ENCODE data around the gene COL4A2.

The COL4A2 gene

GRCh38 chr13:110329798-110330461 is 22.8 kb downstream of the COL4A2 start:
- Mint-ChIP-seq H3K27ac (no peak overlapping the region), H3K4me3 (no peak overlapping the region)

DNA sequence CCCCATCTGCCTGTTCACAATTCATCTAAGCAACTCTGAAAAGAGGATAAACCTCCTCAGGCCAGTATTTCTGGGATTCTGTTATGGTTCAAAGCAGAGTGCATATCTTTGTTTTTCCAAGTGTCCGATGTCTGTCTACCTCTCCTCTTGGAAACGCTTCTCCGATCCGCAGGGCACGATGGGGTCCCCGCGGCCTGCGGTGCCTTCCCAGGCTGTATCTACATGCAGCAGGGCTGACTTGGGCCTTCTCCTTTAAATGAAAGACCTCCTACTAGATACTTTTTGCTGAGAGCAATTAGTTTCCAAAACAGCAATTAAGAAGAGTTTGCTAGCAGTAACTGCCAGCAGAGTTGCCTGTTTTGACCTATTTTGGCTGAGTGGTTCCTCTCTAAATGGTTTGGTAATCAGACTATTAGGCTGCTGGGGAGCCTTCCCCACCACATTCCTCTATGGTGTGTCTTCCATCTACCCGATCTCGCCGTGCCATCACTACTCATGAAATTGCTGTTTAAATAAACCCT is 23.5 kb downstream of the COL4A2 start:
- ATAC-seq: no peak
- Mint-ChIP-seq H3K9me3 (no peaks in the 10 kb centered on the region), H3K4me1 (no peaks in the 10 kb centered on the region), H3K4me3 (no peak overlapping the region), H3K27ac (peak overlapping the region in 1 of 2 donors; percentile 22), H3K27me3 (peaks cover 77% of the 10 kb centered on the region)
- no peak for DNase-seq

More at GRCh38 chr13:110329798-110330461, 22.8 kb downstream of the COL4A2 start:
- no peak for DNase-seq
- H3K27me3 Mint-ChIP-seq: peaks cover 77% of the 10 kb centered on the region
- no peak for ATAC-seq
- H3K4me1 Mint-ChIP-seq: no peaks in the 10 kb centered on the region
- no peaks in the 10 kb centered on the region for H3K9me3 Mint-ChIP-seq

GRCh38 chr13:110331362-110331761 is 24.3 kb downstream of the COL4A2 start:
- ATAC-seq: no peak
- H3K27me3 Mint-ChIP-seq: peaks cover 77% of the 10 kb centered on the region
- H3K4me1 Mint-ChIP-seq: no peaks in the 10 kb centered on the region
- no peak for DNase-seq
- H3K9me3 Mint-ChIP-seq: no peaks in the 10 kb centered on the region
- H3K4me3 Mint-ChIP-seq: no peak overlapping the region
- H3K27ac Mint-ChIP-seq: no peak overlapping the region

GRCh38 chr13:110332750-110333149 is 25.7 kb downstream of the COL4A2 start:
- H3K9me3 Mint-ChIP-seq: no peaks in the 10 kb centered on the region
- H3K4me1 Mint-ChIP-seq: no peaks in the 10 kb centered on the region
- H3K27ac Mint-ChIP-seq: no peak overlapping the region
- H3K27me3 Mint-ChIP-seq: peaks cover 64% of the 10 kb centered on the region
- DNase-seq (no peak), ATAC-seq (no peak)
- H3K4me3 Mint-ChIP-seq: no peak overlapping the region

DNA sequence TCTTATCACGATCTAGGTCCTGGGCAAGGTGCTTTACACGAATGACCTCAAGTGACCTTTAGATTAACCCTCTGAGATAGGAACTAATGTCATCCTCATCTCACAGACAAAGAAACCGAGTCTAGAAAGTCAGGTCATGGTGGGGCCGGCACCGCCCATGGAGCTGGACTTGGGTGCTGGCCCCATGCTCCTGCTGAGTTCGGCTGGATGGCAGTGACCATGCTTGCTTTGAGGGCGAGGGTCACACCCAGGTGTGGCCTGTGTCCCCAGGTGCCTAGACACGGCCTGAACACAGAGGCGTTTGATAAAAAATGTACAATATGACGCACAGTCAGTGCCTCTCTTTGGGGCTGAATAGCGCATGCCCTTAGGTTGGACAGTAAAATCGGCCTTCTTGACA is 26.8 kb downstream of the COL4A2 start:
- DNase-seq (no peak), ATAC-seq (no peak)
- no peak overlapping the region for H3K4me3 Mint-ChIP-seq
- H3K27me3 Mint-ChIP-seq: peaks cover 56% of the 10 kb centered on the region
- no peaks in the 10 kb centered on the region for H3K9me3 Mint-ChIP-seq
- H3K27ac Mint-ChIP-seq: no peak overlapping the region
- H3K4me1 Mint-ChIP-seq: peaks cover 2% of the 10 kb centered on the region

- no peak for DNase-seq
- H3K4me1 Mint-ChIP-seq: peaks cover 5% of the 10 kb centered on the region
Observed at GRCh38 chr13:110334256-110334655, 27.2 kb downstream of the COL4A2 start.

DNA sequence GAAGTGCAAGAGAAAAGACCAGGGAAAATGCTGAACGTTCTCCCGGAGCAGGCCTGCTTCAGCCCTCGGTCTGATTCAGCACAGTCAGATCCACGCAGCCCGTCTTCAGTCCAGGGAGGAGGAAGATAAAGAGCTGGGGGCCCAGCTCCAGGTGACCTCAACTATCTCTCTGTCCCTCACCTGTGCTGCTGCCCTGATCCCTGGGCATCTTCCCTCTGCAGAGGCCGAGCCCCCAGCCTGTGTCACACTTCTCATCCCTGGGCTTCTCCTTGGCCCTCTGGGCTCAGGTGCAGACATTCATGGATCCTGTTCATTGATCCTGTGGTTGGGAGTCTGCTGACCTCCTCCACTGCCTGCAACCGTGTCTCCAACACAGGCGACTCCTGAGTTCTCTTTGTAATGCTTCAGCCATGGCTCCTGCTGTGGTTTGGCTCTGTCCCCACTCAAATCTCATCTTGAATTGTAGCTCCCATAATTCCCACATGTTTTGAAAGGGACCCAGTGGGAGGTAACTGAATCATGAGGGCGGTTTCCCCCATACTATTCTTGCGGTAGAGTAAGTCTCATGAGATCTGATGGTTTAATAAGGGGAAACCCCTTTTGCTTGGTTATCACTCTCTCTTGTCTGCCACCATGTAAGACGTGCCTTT is 27.9 kb downstream of the COL4A2 start:
- Mint-ChIP-seq H3K27ac (peak overlapping the region in 1 of 2 donors; percentile 57), H3K4me1 (peaks cover 11% of the 10 kb centered on the region), H3K9me3 (no peaks in the 10 kb centered on the region), H3K4me3 (no peak overlapping the region), H3K27me3 (peaks cover 47% of the 10 kb centered on the region)
- DNase-seq (no peak), ATAC-seq (no peak)

More at GRCh38 chr13:110334256-110334655, 27.2 kb downstream of the COL4A2 start:
- Mint-ChIP-seq H3K9me3 (no peaks in the 10 kb centered on the region), H3K27ac (peak overlapping the region in 1 of 2 donors; percentile 57), H3K27me3 (peaks cover 52% of the 10 kb centered on the region), H3K4me3 (no peak overlapping the region)
- ATAC-seq: no peak

DNA sequence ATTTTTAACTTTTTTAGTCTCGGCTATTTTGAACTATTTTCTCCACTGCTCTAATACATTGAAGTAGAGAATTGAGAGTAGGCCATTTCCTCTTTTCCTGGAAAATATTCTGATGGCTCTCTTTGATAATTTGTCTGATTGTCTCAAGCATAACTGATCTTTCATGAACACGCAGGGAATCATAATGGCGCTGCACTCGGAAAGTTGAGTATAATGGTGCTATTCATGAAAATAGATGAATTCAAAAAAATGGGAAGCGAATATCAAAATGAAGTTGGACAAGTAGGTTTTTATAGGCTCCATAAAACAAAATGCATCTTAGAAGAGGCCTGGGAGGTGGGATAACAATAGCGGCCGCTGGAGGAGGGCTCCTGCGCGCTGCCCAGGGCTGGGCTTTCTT is 29.0 kb downstream of the COL4A2 start:
- Mint-ChIP-seq H3K4me3 (no peak overlapping the region), H3K9me3 (no peaks in the 10 kb centered on the region), H3K27ac (no peak overlapping the region), H3K4me1 (peaks cover 22% of the 10 kb centered on the region), H3K27me3 (peaks cover 47% of the 10 kb centered on the region)
- ATAC-seq (no peak), DNase-seq (no peak)

DNA sequence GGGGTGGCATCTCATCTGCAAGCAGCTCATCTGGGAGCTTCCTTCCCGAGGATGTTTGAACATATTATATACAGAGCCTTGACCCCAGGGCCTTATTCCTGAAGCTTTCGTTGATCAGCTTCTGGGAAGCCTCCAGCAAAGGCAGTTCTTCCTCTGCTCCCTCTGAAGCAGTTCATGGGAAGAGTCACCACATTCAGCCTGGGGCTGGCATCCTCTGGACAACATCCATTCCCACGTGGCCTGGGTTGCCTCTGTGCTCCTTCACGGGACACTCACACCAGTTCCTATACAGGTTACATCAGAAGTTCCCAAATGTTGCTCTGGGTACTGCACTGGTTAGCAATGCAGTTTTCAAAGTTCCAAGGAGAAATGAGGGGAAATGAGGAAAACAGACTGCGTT is 29.6 kb downstream of the COL4A2 start:
- no peaks in the 10 kb centered on the region for H3K9me3 Mint-ChIP-seq
- H3K4me1 Mint-ChIP-seq: peaks cover 28% of the 10 kb centered on the region
- peaks cover 47% of the 10 kb centered on the region for H3K27me3 Mint-ChIP-seq
- no peak for ATAC-seq
- H3K4me3 Mint-ChIP-seq: no peak overlapping the region
- no peak overlapping the region for H3K27ac Mint-ChIP-seq
- DNase-seq: no peak

- Mint-ChIP-seq H3K4me1 (peaks cover 31% of the 10 kb centered on the region), H3K27me3 (peaks cover 46% of the 10 kb centered on the region), H3K9me3 (no peaks in the 10 kb centered on the region), H3K27ac (no peak overlapping the region), H3K4me3 (no peak overlapping the region)
- no peak for DNase-seq
- ATAC-seq: no peak
Observed at GRCh38 chr13:110337247-110337646, 30.2 kb downstream of the COL4A2 start.

- no peaks in the 10 kb centered on the region for H3K9me3 Mint-ChIP-seq
- no peak overlapping the region for H3K4me3 Mint-ChIP-seq
- H3K4me1 Mint-ChIP-seq: peaks cover 31% of the 10 kb centered on the region
- ATAC-seq (no peak), DNase-seq (no peak)
- no peak overlapping the region for H3K27ac Mint-ChIP-seq
- H3K27me3 Mint-ChIP-seq: peaks cover 55% of the 10 kb centered on the region
Observed at GRCh38 chr13:110338441-110339101, 31.5 kb downstream of the COL4A2 start.

GRCh38 chr13:110339263-110339662 is 32.2 kb downstream of the COL4A2 start:
- no peaks in the 10 kb centered on the region for H3K9me3 Mint-ChIP-seq
- H3K27ac Mint-ChIP-seq: no peak overlapping the region
- H3K4me1 Mint-ChIP-seq: peaks cover 31% of the 10 kb centered on the region
- DNase-seq: no peak
- no peak for ATAC-seq
- peaks cover 53% of the 10 kb centered on the region for H3K27me3 Mint-ChIP-seq
- H3K4me3 Mint-ChIP-seq: no peak overlapping the region

DNA sequence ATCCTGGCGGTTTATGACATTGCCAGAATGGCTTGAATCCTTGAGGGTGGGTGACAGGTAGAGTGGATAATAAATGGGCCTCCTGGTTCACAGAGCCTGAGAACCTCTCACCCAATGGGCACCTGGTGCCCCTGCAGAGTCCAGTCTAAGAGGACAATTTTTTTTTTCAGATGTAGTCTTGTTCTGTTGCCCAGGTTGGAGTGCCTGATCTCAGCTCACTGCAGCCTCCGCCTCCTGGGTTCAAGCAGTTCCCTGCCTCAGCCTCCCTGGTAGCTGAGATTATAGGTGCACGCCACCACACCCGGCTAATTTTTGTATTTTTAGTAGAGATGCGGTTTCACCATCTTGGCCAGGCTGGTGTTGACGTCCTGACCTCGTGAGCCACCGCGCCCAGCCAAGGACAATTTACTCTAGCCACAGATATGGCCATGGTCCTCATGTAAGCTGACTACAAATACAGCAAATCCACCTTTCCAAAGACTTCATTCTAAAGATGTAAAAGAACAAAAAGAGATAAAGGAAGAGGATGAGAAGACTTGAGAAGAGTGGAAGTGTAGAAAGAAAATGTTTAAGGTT is 33.0 kb downstream of the COL4A2 start:
- no peak for ATAC-seq
- Mint-ChIP-seq H3K4me3 (peak overlapping the region; percentile 44 to 70), H3K9me3 (no peaks in the 10 kb centered on the region), H3K27me3 (peaks cover 49% of the 10 kb centered on the region), H3K4me1 (peaks cover 31% of the 10 kb centered on the region), H3K27ac (peak overlapping the region in 1 of 2 donors; percentile 87)
- DNase-seq: no peak

- peak overlapping the region; percentile 64 to 87 for H3K27ac Mint-ChIP-seq
- DNase-seq: peak; percentile 37 to 70
- H3K27me3 Mint-ChIP-seq: peaks cover 40% of the 10 kb centered on the region
- H3K4me3 Mint-ChIP-seq: peak overlapping the region; percentile 44 to 70
- peak; percentile 96 for ATAC-seq
- no peaks in the 10 kb centered on the region for H3K9me3 Mint-ChIP-seq
- peaks cover 31% of the 10 kb centered on the region for H3K4me1 Mint-ChIP-seq
Observed at GRCh38 chr13:110340812-110341444, 33.8 kb downstream of the COL4A2 start.
